Right cardiac atrium (tissue), 5 donors: ENCODE data around the gene POLD2. TPM values are rescaled to one million over a fixed set of nuclear protein-coding genes. Genes with fewer than 3 reads are reported as not detected.

Experiments
- ATAC-seq, 2 donors: fragments of 200-7000 bp; cut with Tn5 transposase; one replicate each; pipeline versions ENCODE4 v1.8.0 to v1.9.1; 2020; ENCODE audit warnings: moderate library complexity in 2 of 2, mild to moderate bottlenecking in 1 of 2
- DNase-seq, 3 donors: peaks; one replicate each; pipeline ENCODE4 v3.0.0-alpha.2; 2020
- H3K27ac ChIP-seq: one replicate; pipeline ENCODE4 v1.5.1; 2013; ENCODE audit warnings: mild to moderate bottlenecking, low read length, control low read depth, moderate library complexity
- H3K27me3 ChIP-seq: one replicate; pipeline ENCODE4 v1.6.1; 2013; ENCODE audit not compliant: control insufficient read depth, insufficient read depth
- H3K4me1 ChIP-seq: one replicate; pipeline ENCODE4 v1.6.1; 2013; ENCODE audit warnings: low read length; ENCODE audit not compliant: control insufficient read depth, insufficient read depth
- H3K4me3 ChIP-seq: one replicate; pipeline ENCODE4 v1.5.1; 2013; ENCODE audit warnings: low read length, control low read depth
- H3K9me3 ChIP-seq: one replicate; pipeline ENCODE4 v1.6.1; 2013; ENCODE audit warnings: low read length; ENCODE audit not compliant: control insufficient read depth
- WGBS: extraction: QIAGEN DNeasy Blood & Tissue Kit; methylation state at CpG from one replicate; pipeline ENCODE4 v1.1.7; 2013; 5-methylcytosine and 5-hydroxymethylcytosine counted together
- intact Hi-C, 4 donors: fragments of 100-400 bp; cut with DNase I; formaldehyde crosslinking; loops; one replicate each; pipeline versions ENCODE4 v1.11.0 to v1.14.0; 2022 to 2023
- polyA plus RNA-seq: library from polyadenylated mRNA; stranded (reverse); fragments of 200-250 nt; gene quantifications from one replicate; pipeline ENCODE4 v1.2.3, GENCODE V29; 2013
- total RNA-seq, 4 donors: library from RNA; stranded (reverse); fragmentation: NEBNext Ultra II Directional; extraction: Animal tissue kit (Norgen Biotek cat#: 25700); gene quantifications; one replicate each; pipeline ENCODE4 v1.2.1, GENCODE V29; 2021
- donor health status: healthy with polysubstance abuse.
- donor health status: DM: no; HTN: yes; CAD: no.
- donor health status: DM: no; HTN: no; CAD: no.
- donor health status: DM: no; HTN: yes; CAD: no; lungs with severe emphysema.
- donor health status: DM: yes; HTN: yes; CAD: no.

POLD2 gene
- total and polyA plus RNA-seq, 5 donors: 85.8 to 110 (median 98.7) TPM

DNA sequence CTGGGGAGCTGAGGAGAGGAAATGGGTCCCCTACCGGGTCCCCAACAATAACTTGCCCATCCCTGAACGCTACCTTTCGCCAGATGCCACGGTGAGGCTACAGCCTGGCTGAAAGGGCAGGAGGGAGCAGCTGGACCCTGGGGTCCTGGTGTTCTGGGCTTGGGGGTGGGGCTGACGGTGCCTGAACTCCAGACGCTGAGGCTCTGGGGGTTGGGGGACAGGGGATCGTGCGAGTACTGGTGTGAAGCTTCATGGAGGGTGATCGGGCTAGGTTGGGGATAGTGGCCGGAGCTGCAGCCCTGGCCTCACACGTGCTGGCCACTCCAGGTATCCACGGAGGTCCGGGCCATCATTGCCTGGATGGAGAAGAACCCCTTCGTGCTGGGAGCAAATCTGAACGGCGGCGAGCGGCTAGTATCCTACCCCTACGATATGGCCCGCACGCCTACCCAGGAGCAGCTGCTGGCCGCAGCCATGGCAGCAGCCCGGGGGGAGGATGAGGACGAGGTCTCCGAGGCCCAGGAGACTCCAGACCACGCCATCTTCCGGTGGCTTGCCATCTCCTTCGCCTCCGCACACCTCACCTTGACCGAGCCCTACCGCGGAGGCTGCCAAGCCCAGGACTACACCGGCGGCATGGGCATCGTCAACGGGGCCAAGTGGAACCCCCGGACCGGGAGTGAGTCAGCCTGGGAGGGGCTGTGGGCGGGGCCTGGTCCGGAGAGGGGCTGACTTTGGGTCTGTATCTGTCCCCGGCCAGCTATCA lies 10.9 kb downstream of the POLD2 start:
- 70% methylated on average over 41 of the region's 41 CpGs for WGBS
- Histone ChIP-seq H3K4me3 (no peak overlapping the region), H3K27ac (no peak overlapping the region), H3K4me1 (no peaks in the 10 kb centered on the region), H3K9me3 (no peaks in the 10 kb centered on the region), H3K27me3 (no peaks in the 10 kb centered on the region)
- intact Hi-C loops: no loop called here
- peak in 1 of 3 donors; percentile 28 for DNase-seq
- ATAC-seq: no peak

DNA sequence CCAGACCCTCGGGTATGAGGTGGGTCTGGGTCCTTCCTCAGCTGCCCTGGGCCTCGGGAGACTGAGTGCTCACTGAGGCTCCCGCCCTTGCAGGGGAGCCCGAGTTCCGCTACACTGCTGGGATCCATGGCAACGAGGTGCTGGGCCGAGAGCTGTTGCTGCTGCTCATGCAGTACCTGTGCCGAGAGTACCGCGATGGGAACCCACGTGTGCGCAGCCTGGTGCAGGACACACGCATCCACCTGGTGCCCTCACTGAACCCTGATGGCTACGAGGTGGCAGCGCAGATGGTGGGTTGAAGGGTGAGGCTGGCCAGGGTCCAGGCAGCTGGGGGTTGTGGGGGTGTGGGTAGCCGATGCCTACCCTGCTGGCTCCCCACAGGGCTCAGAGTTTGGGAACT lies 11.6 kb downstream of the POLD2 start:
- intact Hi-C loops: no loop called here
- H3K27ac ChIP-seq: no peak overlapping the region
- WGBS: 86% methylated on average over 16 of the region's 16 CpGs
- ATAC-seq (no peak), DNase-seq (peak in 1 of 3 donors; percentile 24)
- no peaks in the 10 kb centered on the region for H3K27me3 ChIP-seq
- no peak overlapping the region for H3K4me3 ChIP-seq
- H3K9me3 ChIP-seq: no peaks in the 10 kb centered on the region
- no peaks in the 10 kb centered on the region for H3K4me1 ChIP-seq

DNA sequence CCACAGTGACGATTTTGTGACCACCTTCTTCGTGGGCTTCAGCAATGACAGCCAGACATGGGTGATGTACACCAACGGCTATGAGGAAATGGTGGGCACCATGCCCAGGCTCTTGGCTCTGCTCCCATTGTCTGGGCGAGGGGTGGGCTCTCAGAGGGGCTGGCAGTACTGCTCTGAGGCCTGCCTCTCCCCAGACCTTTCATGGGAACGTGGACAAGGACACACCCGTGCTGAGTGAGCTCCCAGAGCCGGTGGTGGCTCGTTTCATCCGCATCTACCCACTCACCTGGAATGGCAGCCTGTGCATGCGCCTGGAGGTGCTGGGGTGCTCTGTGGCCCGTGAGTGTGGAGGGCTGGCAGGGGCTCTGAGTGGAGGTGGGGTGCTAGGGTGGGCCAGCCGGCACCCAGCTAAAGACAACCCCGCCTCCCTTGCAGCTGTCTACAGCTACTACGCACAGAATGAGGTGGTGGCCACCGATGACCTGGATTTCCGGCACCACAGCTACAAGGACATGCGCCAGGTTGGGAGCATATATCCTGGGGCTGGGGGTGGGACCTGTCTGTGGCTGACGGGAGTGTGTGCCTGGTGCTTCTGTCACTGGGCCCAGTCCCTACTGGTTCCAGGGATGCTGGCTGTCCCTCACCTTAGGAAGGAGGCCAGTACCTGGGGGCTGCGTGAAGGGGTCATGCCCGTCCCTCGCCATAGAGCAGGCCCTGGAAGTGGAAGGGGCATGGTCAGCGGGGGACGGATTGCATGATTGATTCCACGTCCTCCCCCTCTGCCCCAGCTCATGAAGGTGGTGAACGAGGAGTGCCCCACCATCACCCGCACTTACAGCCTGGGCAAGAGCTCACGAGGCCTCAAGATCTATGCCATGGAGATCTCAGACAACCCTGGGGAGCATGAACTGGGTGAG lies 12.4 kb downstream of the POLD2 start:
- Histone ChIP-seq H3K27ac (no peak overlapping the region), H3K4me1 (no peaks in the 10 kb centered on the region), H3K9me3 (no peaks in the 10 kb centered on the region), H3K4me3 (no peak overlapping the region), H3K27me3 (no peaks in the 10 kb centered on the region)
- ATAC-seq (no peak), DNase-seq (peak in 1 of 3 donors; percentile 20)
- intact Hi-C loops: no loop called here
- WGBS: 69% methylated on average over 27 of the region's 27 CpGs

DNA sequence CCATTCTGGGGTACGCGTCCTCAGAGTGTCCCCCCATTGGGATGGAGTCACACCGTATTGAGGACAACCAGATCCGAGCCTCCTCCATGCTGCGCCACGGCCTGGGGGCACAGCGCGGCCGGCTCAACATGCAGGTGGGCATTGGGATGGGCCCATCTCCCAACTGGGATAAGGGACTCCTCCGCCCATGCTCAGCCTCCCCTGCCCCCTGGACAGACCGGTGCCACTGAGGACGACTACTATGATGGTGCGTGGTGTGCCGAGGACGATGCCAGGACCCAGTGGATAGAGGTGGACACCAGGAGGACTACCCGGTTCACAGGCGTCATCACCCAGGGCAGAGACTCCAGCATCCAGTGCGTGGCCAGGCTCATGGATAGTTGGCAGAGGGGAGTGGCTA lies 13.4 kb downstream of the POLD2 start:
- H3K27ac ChIP-seq: no peak overlapping the region
- no peak for ATAC-seq

DNA sequence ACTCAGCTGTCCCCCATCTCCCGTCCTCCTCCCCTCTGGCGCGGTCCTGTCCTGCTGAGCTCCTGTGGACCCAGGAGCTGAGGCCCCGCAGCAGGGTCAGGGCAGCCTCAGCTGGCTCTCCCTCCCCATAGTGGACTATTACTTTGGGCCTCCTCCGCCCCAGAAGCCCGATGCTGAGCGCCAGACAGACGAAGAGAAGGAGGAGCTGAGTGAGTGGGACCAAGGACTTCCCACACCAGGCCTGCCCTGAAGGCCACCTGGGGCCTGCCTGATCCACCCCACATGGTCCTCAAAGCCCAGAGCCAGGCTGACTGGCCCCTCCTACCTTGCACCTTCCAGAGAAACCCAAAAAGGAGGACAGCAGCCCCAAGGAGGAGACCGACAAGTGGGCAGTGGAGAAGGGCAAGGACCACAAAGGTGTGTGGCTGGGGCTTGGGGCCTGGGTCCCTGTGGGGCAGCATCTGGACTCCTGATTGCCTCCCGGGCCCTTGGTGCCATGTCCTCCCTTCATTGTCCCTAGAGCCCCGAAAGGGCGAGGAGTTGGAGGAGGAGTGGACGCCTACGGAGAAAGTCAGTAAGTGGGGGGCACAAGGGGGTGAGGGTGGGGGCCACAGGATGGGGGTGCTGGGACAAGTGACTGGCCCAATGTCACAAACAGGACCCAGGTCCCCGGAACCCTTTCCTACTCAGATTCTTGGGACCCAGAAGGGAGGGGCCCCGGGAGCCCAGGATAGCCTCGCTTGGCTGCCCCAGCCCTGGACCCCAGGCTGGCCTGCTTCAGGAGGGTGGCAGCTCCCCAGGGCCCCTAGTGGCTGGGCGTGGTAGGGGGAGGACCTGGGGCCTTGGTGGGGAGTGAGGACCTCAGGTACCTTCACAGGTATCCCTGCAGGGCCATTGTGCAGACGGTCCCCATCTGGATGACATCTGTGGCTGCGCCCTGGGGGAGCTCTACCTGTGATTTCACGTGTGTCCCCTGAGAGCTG lies 14.3 kb downstream of the POLD2 start:
- peak; percentile 10 to 70 (median 40) for DNase-seq
- intact Hi-C loops: no loop called here
- Histone ChIP-seq H3K9me3 (no peaks in the 10 kb centered on the region), H3K4me1 (no peaks in the 10 kb centered on the region), H3K27ac (no peak overlapping the region), H3K4me3 (no peak overlapping the region), H3K27me3 (no peaks in the 10 kb centered on the region)
- WGBS: 82% methylated on average over 21 of the region's 21 CpGs
- no peak for ATAC-seq

More for the DNA sequence above, 13.4 kb downstream of the POLD2 start:
- H3K27me3 ChIP-seq: no peaks in the 10 kb centered on the region
- intact Hi-C loops: no loop called here
- DNase-seq: no peak
- H3K4me1 ChIP-seq: no peaks in the 10 kb centered on the region
- H3K9me3 ChIP-seq: no peaks in the 10 kb centered on the region
- no peak overlapping the region for H3K4me3 ChIP-seq
- 90% methylated on average over 18 of the region's 18 CpGs for WGBS

DNA sequence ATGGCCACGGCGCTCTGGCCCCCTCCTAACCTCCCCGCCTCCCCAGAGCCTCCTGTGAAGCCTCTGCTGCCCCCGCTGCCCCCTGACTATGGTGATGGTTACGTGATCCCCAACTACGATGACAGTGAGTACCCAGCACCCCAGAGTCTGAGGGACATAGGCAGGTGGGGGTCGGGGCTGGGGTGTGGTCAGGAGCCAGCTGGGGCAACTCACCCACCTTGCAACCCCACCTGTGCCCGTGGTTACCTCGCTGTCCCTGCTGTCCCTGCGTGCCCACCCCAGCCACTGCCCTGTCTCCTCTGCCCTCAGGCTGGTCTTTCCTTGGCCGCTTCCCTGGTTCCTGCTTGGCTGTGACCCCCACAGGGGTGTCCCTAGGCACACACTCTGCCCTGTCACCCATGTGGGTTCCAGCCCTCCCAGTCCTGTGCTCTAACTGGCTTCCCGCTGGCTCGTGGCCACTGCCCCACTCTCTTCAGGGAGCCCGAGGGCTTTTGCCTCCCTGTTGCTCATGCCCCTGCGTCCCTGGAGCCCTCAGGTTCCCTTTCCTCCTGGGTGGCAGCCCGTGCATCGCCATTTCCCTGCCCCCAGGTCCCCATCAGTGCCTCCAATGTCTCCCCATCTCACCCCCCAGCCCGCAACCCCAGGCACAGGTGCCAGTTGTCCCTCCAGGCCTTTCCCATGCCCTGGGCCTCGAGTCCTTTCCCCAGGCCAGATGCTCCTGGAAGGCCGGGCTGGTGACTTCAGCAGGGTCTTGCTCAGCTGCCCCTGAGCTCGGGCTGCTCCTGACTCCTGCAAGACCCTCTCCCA lies 15.2 kb downstream of the POLD2 start:
- no peak for ATAC-seq
- Histone ChIP-seq H3K9me3 (no peaks in the 10 kb centered on the region), H3K4me1 (no peaks in the 10 kb centered on the region), H3K4me3 (no peak overlapping the region), H3K27ac (no peak overlapping the region), H3K27me3 (no peaks in the 10 kb centered on the region)
- peak in 1 of 3 donors; percentile 46 for DNase-seq
- intact Hi-C loops: no loop called here
- 90% methylated on average over 21 of the region's 21 CpGs for WGBS

DNA sequence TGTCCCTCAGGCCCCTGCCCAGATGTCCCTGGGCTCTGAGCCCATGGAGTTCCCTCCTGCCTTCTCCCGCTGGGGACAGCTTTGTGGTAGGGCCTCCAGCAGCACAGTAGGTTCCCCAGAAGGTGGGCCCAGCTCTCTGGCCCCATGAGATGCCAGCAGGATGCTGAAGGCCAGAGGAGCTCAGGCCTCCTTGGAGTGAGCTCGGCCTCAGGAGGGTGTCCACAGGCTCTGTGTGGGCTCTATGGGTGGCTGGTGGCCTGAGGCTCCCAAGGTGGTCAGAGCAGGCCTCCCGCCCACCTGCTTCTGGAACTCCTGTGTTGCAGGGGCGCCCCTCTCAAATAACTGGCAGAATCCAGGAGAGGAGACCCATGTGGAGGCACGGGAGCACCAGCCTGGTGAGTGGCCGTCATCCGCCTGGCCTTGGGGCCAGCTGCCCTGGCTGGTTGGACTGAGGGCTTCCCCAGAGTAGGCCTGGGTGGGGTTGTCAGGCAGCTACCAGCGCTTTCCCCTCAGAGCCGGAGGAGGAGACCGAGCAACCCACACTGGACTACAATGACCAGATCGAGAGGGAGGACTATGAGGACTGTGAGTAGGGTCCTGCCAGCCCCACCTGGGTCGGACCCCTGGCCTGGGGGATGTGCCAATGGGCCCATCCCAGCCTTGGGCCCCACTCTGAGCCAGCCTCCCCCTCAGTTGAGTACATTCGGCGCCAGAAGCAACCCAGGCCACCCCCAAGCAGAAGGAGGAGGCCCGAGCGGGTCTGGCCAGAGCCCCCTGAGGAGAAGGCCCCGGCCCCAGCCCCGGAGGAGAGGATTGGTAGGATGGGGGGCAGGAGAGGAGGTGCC lies 16.0 kb downstream of the POLD2 start:
- no peak overlapping the region for H3K27ac ChIP-seq
- DNase-seq (peak in 2 of 3 donors; percentile 17 to 40), ATAC-seq (no peak)
- WGBS: 85% methylated on average over 18 of the region's 18 CpGs
- intact Hi-C loops: no loop called here
- no peaks in the 10 kb centered on the region for H3K27me3 ChIP-seq
- no peaks in the 10 kb centered on the region for H3K4me1 ChIP-seq
- no peak overlapping the region for H3K4me3 ChIP-seq
- no peaks in the 10 kb centered on the region for H3K9me3 ChIP-seq

DNA sequence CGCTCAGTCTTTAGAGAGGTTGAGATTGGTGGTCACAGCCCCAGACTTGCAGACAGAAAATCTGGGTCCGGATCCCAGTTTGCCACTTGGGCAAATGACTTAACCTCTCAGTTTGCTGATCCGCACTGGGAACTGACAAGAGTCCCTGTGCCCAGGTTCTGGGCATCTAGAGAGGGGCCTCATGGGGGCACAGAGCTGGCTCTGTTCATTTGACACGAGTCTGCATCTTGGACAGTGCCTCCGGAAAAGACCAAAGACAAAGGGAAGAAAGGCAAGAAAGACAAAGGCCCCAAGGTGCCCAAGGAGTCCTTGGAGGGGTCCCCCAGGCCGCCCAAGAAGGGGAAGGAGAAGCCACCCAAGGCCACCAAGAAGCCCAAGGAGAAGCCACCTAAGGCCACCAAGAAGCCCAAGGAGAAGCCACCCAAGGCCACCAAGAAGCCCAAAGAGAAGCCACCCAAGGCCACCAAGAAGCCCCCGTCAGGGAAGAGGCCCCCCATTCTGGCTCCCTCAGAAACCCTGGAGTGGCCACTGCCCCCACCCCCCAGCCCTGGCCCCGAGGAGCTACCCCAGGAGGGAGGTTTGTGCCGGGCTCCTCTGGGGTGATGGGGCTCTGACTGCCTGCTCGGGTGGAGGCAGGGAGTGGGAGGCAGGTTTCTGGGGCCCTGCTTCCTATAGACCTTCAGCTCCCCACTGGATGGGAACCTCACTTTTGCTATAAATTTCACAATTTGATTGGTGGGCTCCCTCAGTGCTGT lies 16.9 kb downstream of the POLD2 start:
- H3K27ac ChIP-seq: no peak overlapping the region
- 84% methylated on average over 10 of the region's 10 CpGs for WGBS
- H3K4me1 ChIP-seq: no peaks in the 10 kb centered on the region
- H3K9me3 ChIP-seq: no peaks in the 10 kb centered on the region
- H3K27me3 ChIP-seq: no peaks in the 10 kb centered on the region
- H3K4me3 ChIP-seq: no peak overlapping the region
- no peak for ATAC-seq
- intact Hi-C loops: no loop called here
- DNase-seq: no peak

DNA sequence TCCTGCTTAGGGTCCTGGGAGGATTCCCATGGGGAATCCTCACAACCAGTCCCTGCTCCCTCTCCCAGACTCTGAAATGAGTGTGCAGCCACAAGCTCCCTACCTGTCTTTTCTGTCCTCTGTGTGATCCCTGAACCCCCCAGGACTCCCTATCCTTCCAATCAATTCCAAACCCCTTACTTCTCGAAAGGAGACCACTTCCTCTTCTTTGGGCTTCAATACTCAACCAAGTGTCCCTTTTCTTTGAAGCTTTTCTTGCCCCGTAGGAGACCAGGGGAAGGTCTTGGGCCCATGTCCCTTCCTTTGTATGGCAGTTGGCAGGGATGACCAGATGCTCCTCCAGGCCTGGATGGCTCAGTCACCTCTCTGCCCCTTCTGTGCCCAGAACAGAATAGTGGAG lies 17.5 kb downstream of the POLD2 start:
- H3K4me1 ChIP-seq: no peaks in the 10 kb centered on the region
- ATAC-seq (no peak), DNase-seq (peak in 1 of 3 donors; percentile 6)
- peak overlapping the region; percentile 14 for H3K27ac ChIP-seq
- intact Hi-C loops: no loop called here
- no peak overlapping the region for H3K4me3 ChIP-seq
- H3K9me3 ChIP-seq: no peaks in the 10 kb centered on the region
- no peaks in the 10 kb centered on the region for H3K27me3 ChIP-seq
- 70% methylated on average over 2 of the region's 2 CpGs for WGBS
